ENCODE results near the gene CACYBP.

CACYBP gene, protein sequence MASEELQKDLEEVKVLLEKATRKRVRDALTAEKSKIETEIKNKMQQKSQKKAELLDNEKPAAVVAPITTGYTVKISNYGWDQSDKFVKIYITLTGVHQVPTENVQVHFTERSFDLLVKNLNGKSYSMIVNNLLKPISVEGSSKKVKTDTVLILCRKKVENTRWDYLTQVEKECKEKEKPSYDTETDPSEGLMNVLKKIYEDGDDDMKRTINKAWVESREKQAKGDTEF

DNA sequence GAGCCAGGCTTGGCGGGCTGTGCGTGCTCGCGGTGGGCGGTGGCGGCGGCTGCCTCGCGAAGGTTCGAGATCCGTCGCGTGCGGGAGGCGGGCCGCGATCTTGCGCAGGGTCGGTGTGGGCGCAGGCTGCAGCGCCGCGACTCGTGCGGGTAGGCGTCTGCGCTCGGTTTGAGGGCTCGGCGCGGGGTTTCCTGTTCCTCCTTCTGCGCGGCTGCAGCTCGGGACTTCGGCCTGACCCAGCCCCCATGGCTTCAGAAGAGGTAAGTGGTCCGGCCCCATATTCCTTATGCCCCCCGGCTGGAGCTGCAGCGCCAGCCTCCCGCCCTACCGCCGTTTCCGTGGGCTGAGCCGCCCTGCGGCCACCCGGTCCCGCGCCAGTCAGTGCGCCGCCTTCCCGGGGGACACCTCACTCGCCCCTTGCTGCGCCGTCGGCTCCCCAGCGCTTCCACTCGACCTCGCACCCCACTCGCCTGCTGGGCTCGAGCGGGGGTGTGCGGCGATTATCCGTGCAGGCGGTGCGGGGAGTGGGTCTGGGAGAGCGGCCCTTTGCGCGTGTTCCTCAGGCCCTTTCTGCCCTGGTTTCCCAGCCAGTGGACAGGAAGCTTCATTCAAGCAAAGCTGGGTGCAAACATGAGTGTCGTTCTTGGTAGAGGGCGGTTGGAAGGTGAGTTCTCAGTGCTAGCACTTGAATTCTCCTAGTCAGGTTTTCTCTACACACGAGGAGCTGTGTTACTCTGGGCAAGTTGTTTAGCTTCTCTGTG, at the start of gene CACYBP:
CACYBP (plus strand) TSS at position 12 of the 761 bp plus-strand sequence; CDS start at position 246, 234 bp downstream.
- no peak for DNase-seq (ENCODE audit: low read depth in 2 of 2)

DNA sequence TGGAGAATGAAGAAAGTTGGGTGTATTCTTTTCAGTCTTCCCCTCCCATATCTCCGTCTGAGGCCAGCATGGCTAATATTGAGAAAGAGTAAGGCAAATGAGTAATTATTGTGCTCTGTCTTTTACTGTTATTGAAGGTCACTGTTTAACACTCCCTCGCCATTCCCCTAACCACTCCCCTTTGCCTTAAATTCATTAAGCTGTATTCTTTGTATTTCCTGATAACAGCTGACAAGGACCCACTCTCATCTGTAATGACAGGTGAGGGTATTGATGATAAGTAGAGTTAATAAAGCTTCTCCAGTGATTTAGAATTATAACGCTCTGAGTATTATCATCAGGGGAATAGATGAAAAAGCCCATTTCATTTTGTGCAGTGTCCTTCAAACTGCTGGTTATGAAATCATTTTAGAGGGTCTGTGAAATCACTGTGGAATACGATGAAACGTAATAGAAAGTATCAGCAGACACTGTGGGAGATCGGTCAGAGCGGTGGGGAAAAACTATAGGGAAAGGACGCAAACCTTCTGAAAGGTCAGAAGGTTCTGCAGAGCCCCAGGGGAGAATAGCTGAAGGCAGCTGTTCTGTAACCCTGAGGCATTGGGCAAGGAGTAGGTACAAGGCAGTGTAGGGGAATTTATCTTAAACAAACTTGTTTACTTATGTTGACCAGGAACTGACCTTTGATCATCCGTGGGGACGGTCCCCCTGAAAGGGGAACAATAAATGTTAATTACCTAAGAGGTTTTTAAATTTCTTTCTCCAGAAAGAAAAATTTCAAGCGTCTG, 46.3 kb upstream of the CACYBP start:
- no peak for DNase-seq (ENCODE audit: low read depth in 2 of 2)

DNA sequence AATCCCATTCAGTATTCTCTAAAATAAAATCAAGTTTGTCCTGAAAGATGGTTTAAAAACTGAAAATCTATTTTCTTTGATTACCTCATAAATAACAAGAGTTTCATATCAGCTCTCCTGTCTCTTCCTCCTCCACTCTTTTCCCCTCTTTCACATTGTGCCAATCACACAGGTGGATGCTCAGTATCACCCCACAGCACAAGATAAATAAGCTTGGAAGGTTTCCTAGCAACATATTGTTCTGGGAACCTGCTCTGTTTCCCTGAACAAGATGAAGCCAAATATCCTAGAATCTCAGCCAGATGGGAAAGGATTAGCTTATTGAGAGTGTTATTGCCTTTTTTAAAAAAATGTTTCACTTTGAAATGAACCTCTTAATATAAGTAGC, 45.7 kb upstream of the CACYBP start:
- no peak for DNase-seq (ENCODE audit: low read depth in 2 of 2)

DNA sequence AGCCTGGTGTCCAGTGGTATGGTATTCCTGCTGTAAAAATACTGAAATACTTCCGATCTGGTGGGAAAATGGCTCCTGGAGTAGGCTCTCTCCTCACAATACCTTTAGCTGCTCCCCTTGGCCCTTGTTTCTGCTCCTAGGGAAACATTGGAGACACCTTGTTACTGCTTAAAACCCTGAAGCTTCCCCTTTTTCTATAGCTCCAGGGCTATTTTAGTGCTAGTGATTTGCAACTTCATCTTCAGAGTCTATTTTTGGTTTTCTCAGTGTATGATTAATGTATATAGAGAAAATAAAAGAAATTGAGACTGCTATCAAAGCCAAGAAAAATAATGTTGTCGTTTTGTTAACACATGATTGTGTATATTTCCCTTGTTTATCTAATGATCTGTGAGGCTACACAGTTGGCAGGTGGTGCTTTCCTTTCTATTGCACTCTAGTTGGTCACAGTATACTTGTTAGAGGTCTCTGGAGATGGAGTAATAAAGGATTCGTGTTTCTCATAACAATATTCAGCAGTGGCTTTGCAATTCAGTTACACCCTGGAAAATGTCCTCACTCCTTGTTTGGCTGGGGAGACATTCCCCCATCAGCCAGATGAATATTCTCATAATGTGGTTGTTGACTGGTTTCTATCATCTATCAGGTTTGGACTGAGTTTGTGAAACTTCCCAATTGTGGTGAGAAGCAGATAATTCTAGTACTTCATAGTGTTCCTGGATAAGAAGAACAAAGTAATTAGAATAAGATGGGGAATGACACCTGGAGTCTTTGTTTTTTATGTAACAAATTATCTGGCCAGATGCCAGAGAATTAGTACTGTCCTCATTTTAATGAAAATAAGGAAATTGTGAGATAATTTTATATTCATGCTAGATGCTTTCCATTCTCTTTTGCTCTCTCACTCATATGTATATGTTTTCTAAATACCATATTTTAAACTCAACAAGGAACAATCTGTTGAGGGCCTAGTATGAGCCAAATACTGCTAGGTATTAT, 44.8 kb upstream of the CACYBP start:
- no peak for DNase-seq (ENCODE audit: low read depth in 2 of 2)

DNA sequence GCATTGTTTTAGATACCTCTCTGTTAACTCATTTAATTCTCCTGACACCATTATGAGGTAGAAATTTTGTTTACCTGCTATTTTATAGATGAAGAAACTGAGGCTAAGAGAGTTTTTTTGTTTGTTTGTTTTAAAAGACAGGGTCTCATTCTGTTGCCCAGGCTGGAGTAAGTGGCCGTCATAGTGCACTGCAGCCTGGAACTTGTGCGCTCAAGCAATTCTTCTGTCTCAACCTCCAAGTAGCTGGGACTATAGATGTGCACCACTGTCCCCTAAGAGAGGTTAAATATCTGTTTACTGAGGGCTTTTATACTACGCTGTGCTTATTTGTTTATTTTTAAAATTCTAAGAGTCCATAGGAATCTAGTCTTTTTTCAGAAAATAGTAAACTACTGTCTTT, 43.7 kb upstream of the CACYBP start:
- DNase-seq (ENCODE audit: low read depth in 2 of 2): no peak

DNA sequence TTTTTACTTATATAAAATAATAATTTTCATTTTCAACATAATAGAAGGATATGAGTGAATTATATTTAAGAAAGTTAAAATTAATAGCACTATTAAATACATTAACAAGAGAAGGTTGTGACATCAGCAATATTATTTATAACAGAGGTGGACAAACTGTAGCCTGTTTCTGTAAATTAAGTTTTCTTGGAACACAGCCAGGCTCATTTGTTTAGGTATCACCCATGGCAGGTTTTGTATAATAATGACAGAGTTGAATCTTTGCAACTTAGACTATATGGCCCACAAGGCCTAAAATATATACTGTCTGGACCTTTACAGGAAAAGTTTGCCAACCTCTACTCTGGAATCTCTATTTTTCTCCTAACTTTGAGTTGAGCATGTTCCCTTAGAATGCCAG, 42.8 kb upstream of the CACYBP start:
- DNase-seq (ENCODE audit: low read depth in 2 of 2): no peak

DNA sequence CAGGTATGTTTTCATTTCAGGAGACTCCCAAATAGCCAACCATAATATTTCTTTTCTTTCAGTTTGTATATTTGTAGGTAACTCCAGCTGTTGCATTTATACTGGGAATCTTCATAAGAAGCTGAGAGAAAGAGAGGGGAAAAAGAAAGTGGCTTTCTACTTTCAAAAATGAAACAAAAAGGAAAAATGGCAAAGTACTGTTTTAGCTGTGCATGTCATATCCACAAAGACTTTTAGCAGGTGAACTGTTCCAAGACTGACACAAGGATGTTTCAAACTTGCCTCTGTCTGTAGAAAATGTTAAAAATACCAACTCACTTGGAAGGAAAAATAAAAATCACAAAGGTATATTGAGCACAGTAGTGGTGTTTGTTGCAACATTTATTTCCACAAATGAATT, 41.9 kb upstream of the CACYBP start:
- no peak for DNase-seq (ENCODE audit: low read depth in 2 of 2)

DNA sequence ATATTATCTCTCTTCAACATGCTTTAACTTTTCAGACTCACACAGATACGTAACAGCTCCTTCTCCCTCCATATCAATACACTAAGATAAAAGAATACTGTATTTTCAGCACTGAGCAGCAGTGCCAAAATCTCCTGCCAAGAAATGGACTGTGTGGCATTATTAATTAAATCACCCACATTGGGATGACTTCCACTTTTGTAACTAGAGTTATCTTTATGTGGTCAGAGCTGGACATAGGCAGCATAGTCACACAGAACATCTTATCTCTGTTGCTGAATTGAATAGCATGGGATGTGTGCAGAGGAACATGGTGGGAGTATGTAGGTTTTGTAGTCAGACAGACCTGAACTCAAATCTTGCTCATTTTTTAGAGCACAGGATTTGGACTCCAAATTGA, 41.4 kb upstream of the CACYBP start:
- DNase-seq (ENCODE audit: low read depth in 2 of 2): no peak

DNA sequence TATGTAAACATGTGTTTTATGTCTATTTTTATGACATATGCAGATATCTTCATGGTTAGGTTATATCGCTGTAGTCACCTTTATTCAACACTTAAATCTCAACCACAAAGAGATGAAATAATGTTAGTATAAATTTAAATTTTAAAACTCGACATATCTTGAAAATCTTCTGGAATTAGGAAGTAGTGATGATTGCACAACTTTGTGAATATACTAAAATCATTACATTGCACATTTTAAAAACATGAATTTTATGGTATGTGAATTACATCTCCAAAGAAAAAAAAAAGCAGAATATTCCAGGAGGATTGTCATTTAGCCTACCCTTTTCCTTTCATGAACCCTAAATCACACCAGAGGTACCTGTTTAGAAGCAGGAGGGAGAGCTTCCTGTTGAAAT, 39.4 kb upstream of the CACYBP start:
- DNase-seq (ENCODE audit: low read depth in 2 of 2): no peak

DNA sequence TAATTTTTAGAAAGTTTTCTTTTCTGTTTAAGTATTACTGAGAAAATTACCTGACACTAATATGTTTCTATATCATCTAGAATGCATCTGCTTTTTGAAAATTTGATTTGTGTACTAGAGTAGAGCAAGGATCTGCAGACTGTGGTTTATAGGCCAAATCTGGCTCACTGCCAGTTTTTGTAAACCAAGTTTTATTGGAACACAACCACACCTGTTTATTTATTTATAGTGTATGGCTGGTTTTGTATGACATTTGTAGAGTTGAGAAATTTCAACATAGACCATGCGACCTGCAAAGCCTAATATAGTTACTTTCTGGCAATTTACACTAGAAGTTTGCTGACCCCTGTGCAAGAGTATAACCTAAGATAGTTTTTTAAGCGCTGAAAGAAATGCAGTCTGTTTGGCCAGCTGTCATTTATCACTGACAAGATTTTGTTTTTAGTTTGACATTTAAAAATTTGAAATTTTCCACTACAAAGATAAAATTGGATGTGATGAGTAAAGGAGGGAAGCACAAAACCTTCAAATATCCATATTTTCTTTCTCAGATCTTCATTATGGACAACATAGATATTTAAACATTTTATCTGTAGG, 36.1 kb upstream of the CACYBP start:
- no peak for DNase-seq (ENCODE audit: low read depth in 2 of 2)

DNA sequence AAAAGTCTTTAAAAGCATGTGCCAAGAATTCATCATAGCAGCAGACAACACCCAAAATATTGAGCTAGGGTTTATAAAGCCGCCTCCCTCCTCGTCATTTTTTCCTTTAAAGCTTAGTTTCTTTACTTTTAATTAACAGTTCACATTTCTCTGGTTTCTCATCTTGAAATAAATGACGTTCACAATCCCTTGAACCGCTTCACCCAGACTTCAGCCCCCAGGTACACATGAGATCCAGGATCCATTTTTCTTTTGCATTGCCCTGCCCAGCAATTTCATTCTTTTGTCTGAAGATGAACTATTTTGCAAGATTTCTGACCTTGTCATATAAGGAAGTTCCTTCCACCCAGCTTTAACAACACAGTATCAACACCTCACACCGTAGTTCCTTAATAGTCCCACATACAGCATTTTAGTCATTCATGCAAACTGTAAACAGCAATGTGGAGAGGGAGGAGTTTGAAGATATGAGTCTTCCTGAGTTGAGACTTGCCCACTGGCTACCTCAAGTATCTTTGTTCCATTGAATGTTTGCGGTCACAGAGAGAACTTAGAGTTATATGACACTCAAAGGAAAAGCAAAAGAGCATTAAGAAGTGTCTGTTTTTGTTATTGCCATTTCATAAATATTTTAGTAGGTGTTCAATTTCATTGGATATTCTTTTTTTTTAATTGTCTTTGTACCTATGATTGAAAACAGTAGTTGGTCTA, 35.3 kb upstream of the CACYBP start:
- no peak for DNase-seq (ENCODE audit: low read depth in 2 of 2)

DNA sequence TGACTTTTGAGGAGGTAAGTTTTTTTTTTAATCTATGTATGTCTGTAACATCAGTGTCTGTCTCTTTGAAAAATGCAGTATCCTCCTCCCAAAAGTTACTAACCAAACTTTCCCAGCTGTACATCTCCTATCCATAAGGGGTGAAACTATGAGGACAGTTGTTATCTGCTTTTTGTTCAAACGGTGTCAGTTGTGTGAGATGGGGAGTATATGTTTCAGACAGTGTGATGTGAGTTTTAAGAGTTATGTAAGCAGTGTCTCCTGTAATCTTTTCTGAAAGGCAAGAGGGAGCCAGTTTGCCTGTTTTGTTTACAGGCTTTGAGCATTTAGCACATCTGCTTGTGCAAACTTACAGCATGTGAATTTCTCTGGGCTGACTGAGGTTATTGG, 34.8 kb upstream of the CACYBP start:
- DNase-seq (ENCODE audit: low read depth in 2 of 2): no peak

DNA sequence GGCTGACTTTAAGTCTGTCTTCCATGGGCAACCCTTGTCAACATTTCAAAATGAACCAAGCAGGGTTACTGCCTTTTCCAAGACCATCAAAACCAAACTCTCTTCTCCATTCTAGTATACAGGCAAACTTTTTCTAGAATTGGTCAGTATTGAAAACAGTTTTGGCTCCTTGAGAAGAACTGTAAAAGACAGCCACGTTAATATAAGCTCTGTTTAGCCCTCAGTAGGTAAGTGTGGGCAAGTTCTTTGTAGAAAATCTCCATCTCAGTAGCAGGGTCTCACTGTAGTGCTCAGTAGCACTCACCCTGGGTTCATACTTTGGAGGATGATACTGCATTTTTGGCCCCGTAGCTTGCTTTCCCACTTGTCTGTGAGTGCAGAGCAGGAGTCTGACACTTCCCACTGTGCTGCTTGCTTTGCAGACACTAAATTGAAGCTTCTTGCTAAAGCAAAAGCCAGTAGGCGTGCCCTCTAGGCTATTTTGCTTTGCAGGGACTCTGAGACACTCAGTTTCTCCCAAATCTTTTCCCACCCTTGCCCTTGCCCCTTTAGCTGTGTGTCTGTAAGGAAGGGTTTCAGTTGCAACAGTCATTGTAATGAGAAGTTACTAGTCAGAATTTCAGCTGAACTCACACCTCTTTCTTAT, 34.3 kb upstream of the CACYBP start:
- DNase-seq (ENCODE audit: low read depth in 2 of 2): no peak

DNA sequence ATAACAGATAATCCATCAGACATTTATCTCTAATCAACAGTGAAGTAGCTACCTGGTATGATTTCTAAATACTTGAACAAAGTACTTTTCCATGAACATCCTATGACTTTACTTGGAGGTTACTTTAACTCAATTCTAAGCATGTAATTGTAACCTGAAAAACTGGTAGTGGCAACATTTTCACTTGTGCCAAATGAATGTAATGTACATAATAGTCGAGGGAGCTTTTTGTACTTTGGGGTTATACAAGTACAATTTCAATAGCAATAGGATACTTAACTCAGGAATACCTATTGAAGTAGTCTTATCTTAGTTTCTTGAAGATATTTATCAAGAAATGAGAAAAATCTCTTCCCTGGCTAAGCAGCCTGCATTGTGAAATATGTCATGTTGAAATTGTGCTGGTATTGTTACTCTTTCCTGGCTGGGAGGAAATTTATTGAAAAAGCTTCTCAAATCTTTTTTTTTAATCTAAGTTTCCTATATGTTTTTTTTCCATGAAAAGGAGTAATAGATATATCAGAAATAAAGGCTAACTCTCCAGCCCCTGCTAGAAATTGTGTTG, 33.7 kb upstream of the CACYBP start:
- no peak for DNase-seq (ENCODE audit: low read depth in 2 of 2)

DNA sequence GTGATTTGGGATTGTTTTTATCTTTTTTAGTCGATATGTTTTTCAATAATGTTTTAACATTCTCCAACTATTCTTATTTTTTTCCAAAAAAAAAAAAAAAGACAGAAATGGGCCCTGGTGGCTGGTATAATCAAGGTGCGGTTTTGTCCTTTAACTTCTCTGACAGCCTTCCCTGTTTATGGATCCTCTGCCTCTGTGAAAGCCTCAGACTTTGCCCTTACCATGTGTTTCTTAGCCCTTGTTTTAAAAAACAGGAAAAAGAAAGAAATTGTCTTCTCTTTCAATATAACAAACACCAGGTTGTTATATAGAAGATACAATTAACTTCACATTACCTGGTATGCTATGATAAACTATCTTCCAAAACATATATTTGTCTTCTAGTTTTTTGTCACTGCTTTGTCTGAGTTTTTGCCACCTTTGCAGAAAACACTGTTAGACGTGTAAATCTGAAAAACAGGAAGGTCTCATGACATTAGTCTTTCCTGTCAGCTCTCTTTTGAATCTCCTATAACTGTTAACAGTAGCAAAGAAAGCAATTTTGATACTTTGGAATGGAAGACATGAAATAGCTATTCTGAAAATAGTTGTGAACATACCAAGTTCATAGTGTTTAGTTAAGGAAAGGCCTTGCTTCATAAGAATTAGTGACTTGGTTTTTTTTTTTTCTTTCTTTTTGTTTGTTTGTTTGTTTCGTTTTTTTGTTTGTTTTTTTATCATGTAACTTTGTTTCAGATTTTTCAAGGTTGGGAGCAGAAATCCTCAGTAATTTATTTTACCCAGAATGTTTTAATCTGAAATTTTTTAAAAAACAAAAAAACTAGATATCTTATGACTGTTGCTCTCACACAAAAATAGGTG, 31.7 kb upstream of the CACYBP start:
- DNase-seq (ENCODE audit: low read depth in 2 of 2): no peak

DNA sequence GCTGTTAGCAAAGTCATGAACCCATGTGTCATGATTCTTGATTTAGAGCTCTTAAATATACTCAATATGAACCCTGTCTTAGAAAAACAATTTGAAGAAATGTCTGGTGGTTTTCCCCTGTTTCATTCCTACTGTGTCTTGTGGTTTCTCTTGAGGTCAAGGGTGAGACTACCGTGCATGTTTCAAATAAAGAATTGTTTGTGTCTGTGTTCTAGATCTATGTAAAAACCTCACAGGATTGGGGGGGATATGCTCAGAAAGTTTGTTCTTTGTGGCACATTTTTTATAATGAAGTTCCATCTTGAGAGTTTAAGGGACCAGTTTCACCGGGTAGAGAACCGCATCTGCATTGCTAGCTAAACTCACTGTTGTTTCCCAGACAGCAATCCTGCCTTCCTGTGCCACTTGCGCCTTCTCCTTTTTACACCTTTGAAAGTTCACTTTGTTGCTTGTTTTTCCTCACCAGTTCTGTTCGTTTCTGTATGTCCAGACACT, 30.9 kb upstream of the CACYBP start:
- no peak for DNase-seq (ENCODE audit: low read depth in 2 of 2)

DNA sequence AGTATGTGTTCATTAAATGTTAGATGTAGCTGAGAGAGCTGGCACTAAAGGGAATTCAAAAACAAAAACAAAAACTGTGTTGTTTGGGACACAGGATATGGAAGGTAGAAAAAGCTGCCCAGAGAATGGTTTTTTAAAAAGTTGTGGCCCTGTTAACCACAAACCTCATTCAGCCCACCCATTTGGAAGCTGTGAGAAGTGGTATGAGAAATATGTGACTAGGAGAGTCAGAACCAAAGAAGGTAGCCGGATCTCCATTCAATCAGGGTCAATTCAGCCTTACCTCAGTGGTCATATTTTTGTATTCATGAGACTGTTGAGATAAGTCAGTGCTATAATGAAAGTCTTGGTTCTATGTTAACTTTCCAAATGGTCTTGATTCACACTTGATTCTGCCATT, 29.8 kb upstream of the CACYBP start:
- DNase-seq (ENCODE audit: low read depth in 2 of 2): no peak

DNA sequence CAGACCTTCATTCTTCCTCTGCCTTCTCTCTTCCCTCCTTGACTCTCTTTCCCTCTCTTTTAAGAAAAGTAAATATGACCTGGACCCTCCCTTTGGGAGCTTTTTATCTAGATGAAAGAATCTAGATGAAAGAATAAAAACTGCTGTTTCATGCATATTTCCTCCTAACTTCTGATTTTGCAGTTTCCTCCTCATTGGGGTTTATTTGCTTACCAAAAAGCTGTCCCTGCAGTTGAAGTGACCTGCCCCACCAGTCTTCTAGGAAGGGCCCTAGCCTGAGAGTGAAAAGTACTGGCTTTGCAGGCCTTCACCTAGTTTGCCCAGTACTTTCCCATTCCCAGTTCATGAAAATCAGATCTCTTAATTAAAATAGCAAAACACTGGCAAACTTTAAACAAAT, 28.3 kb upstream of the CACYBP start:
- DNase-seq (ENCODE audit: low read depth in 2 of 2): no peak

DNA sequence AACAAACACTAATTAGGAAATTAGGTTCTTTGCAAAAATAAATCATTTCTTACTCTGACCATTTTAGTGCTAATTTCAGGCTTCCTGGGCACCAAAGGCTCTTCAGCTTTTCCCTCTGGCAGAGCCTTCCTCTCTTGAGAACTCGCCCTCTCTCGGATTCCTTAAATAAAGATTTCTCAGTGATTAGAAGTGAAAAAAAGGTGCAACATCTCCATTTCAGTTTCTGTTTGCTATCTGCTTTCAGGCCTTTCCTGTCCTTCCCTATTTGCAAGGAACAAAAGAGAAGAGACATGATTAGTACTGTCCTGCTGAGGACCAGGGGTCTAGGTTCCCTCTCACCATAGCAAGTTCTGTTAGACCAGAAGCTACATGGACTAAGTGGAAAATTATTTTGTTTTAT, 27.8 kb upstream of the CACYBP start:
- DNase-seq (ENCODE audit: low read depth in 2 of 2): no peak
